ENCODE results near the gene EFCAB8.

The EFCAB8 gene

DNA sequence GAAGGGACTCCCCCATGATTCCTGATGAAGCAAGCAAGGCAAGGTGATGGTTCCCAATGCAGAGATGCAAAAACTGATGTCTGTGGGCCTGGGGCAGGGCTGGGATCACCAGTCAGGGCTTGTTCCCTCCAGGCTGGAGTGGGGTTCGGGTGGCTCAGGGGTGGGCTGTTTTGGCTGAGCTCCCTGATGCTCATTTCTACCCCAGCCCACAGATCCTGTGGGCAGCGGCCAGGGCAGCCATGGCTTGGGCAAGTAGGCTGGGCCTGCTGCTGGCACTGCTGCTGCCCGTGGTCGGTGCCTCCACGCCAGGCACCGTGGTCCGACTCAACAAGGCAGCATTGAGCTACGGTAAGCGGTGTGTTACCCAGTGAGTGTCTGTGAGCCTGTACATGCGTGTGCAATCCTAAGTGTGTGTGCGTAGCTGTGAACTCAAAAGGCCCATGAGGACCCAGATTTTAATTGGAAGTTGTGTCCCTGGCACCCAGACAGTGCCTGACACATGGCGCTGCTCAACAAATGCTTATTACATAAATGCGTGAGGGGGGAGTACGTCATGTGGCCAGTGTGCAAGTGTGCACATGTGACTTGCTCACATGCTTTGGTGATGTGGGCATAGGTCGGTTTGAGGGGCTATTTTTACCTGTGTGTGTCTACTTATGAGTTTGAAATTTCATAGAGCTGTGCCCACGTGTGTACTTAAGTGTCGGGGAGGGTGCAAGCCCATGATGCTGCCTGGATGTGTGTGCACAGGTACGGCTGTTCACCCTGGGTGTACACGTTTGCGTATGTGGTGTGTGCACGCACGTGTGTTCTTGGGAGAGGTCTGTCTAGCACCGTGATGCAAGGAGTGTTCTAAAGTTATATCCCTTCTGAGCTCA is 149.9 kb downstream of the EFCAB8 start:
- no peak overlapping the region for H3K4me3 ChIP-seq (ENCODE audit: low read depth, low read length)
- no peaks in the 10 kb centered on the region for H3K27me3 ChIP-seq (replicated peaks)
- TF ChIP-seq, protein P1, sequence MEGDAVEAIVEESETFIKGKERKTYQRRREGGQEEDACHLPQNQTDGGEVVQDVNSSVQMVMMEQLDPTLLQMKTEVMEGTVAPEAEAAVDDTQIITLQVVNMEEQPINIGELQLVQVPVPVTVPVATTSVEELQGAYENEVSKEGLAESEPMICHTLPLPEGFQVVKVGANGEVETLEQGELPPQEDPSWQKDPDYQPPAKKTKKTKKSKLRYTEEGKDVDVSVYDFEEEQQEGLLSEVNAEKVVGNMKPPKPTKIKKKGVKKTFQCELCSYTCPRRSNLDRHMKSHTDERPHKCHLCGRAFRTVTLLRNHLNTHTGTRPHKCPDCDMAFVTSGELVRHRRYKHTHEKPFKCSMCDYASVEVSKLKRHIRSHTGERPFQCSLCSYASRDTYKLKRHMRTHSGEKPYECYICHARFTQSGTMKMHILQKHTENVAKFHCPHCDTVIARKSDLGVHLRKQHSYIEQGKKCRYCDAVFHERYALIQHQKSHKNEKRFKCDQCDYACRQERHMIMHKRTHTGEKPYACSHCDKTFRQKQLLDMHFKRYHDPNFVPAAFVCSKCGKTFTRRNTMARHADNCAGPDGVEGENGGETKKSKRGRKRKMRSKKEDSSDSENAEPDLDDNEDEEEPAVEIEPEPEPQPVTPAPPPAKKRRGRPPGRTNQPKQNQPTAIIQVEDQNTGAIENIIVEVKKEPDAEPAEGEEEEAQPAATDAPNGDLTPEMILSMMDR (IDR thresholded peaks at IDR 0.05; ENCODE audit: low read depth, low read length, missing control alignments): no peak
- no peaks in the 10 kb centered on the region for H3K36me3 ChIP-seq (replicated peaks)
- DNase-seq: no peak
- no peak overlapping the region for H3K27ac ChIP-seq
- in situ Hi-C loops (cut with HindIII; ENCODE audit: low pct_ligation_motif_present, low sequenced_read_pairs): no loop called here

DNA sequence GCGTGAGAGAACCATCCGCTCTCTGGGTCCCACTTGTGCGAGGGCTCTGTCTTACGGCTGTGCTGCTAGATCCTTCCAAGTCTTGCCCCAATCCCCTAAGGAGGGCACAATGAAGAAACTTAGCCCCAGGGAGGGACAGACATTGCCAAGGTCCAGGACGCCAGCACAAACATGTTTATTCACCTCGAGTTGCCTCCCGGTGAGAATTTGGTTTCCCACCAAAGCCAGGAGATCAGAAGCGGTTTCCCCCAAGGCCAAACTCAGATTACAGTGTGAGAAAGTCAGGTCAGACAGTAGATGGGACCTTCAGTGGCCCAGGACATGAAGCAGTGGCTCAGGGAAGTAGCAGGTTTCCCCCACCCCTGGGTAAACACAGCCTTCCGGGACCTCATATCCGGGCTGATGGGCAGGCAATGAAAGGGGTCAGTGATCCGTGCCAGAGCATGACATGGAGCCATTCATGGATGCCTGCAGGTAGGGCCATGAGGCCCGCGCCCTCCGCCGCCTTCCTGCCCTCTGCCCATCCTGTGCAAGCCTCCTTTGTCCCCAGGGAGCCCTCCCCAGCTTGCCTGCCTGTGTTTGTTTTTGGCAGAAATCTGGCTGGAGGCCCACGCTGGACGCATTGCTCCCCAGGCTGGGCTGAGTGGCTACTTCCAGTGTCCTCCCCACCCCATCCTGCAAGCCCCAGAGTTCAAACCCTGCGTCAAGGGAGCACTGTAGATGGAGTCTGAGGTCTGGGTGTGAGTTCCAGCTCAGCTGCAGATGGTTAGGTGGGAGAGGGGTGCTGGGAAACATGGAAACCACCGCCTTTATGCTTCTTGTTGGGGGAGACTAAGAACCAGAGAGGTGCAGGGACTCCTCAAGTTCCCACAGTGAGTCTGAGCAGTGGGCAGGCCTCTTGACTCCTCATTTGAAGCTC is 150.8 kb downstream of the EFCAB8 start:
- TF ChIP-seq, protein P1 (IDR thresholded peaks at IDR 0.05; ENCODE audit: low read depth, low read length, missing control alignments): no peak
- in situ Hi-C loops (cut with HindIII; ENCODE audit: low pct_ligation_motif_present, low sequenced_read_pairs): no loop called here
- Histone ChIP-seq H3K36me3 (replicated peaks) (no peaks in the 10 kb centered on the region), H3K27me3 (replicated peaks) (no peaks in the 10 kb centered on the region), H3K27ac (no peak overlapping the region), H3K4me3 (ENCODE audit: low read depth, low read length) (no peak overlapping the region)
- no peak for DNase-seq

DNA sequence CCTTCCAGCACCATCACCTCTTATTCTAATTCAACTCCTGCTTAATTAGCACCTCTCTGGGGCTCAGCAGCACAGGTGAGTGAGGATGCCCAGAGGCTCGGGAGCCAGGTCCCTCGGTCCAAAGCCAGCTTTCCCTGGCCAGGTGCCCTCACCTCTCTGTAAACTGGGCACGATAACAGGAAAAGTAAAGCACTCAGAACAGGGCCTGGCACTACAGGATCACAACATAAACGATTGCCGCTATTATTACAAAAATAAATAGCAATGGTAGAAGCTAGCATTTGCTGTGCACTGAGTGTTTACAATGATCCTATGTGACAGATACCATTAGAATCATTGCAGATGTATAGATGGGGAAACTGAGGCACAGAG is 151.4 kb downstream of the EFCAB8 start:
- no peak for DNase-seq
- H3K36me3 ChIP-seq (replicated peaks): no peaks in the 10 kb centered on the region
- H3K27ac ChIP-seq: no peak overlapping the region
- in situ Hi-C loops (cut with HindIII; ENCODE audit: low pct_ligation_motif_present, low sequenced_read_pairs): no loop called here
- H3K27me3 ChIP-seq (replicated peaks): no peaks in the 10 kb centered on the region
- TF ChIP-seq, protein P1 (IDR thresholded peaks at IDR 0.05; ENCODE audit: low read depth, low read length, missing control alignments): no peak
- no peak overlapping the region for H3K4me3 ChIP-seq (ENCODE audit: low read depth, low read length)

DNA sequence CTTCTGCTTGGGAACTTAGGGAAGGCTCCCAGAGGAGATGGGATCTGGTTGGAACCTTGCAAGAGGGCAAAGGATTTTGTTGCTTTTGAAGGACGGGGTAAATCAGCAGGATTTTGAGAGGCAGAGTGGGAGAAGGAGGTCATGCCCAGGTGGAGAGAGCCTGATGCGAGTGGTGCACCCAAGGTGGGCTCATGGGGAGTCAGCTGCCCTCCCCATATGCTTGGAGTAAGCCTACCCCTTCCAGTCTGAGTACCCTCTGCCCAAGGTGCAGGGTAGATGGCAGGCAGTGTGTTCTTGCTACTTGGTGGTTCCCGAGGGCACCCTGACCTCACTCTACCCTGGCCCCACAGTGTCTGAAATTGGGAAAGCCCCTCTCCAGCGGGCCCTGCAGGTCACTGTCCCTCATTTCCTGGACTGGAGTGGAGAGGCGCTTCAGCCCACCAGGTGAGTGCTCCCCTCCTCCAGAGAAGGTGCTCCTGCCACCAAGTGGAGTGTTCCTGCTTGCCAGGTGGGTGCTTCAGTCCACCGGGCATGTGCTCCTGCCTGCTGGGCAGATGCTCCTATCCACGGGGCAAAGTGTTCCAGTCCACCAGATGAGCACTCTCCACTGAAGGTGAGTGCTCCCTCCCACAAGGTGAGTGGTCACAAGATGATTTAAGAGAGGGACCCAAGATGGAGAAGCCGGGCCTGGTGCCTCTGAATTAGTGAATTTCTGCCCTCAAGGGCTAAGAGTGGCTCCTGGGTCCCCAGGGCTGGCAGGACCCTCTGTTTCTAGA is 152.1 kb downstream of the EFCAB8 start:
- in situ Hi-C loops (cut with HindIII; ENCODE audit: low pct_ligation_motif_present, low sequenced_read_pairs): no loop called here
- Histone ChIP-seq H3K4me3 (ENCODE audit: low read depth, low read length) (no peak overlapping the region), H3K36me3 (replicated peaks) (no peaks in the 10 kb centered on the region), H3K27me3 (replicated peaks) (no peaks in the 10 kb centered on the region), H3K27ac (no peak overlapping the region)
- no peak for DNase-seq
- TF ChIP-seq, protein P1 (IDR thresholded peaks at IDR 0.05; ENCODE audit: low read depth, low read length, missing control alignments): no peak
